ENCODE measurements around the gene PRLR. TPM values are rescaled to one million over a fixed set of nuclear protein-coding genes. Genes with fewer than 3 reads are reported as not detected.

The PRLR gene
- total and polyA plus RNA-seq, 10 of the 15 experiments (the other 5 are each of a cell fraction or from before 2014, with no cell fraction given) = 0.03 to 8.1 (median 0.20) TPM

GRCh38 chr5:35205186-35205585, 25.1 kb downstream of the PRLR start (continued):
- TF ChIP-seq RELB (IDR thresholded peaks at IDR 0.05; ENCODE audit: low read depth) = no peak
- no peak for TF ChIP-seq ASH2L (IDR thresholded peaks at IDR 0.05; ENCODE audit: borderline replicate concordance, low read depth)
- TF ChIP-seq MYB (IDR thresholded peaks at IDR 0.05; ENCODE audit: borderline replicate concordance, low read depth, low read length) = no peak
- TF ChIP-seq ESRRA (IDR thresholded peaks at IDR 0.05; ENCODE audit: low read length) = no peak
- no peak for TF ChIP-seq SP1 (IDR thresholded peaks at IDR 0.05; ENCODE audit: low read depth, low read length)
- no peak for TF ChIP-seq CHD4 (IDR thresholded peaks at IDR 0.05)
- no peak for TF ChIP-seq MLLT1 (IDR thresholded peaks at IDR 0.05)
- TF ChIP-seq CEBPZ (IDR thresholded peaks at IDR 0.05; ENCODE audit: low read depth, low read length) = no peak
- no peak for TF ChIP-seq KAT2A (conservative IDR thresholded peaks at IDR 0.05; ENCODE audit: control insufficient read depth, low read depth, low read length)
- no peak for TF ChIP-seq RFX5 (IDR thresholded peaks at IDR 0.05; ENCODE audit: low read depth, low read length)
